Neutrophil (primary cell): ENCODE measurements around the gene C11orf86.
"Not testable (repeated sequence)": the region's sequence is repeated elsewhere in the genome, so short reads cannot be mapped to it uniquely, and the experiment has no call there.

ENCODE experiments used
- H3K27ac ChIP-seq: fragments of 200-600 bp; sonication (generic); 2 replicates; pipeline ENCODE4 v1.5.1; 2016; ENCODE audit warnings: mild to moderate bottlenecking, moderate library complexity
- H3K27me3 ChIP-seq: fragments of 200-600 bp; sonication (generic); 2 replicates; pipeline ENCODE4 v1.6.0; 2016; ENCODE audit warnings: mild to moderate bottlenecking
- H3K36me3 ChIP-seq: fragments of 200-600 bp; sonication (generic); 2 replicates; pipeline ENCODE4 v1.5.1; 2017
- H3K4me1 ChIP-seq, 2 experiments: fragments of 200-600 bp in 1 of 2; sonication (generic) in 1 of 2; 1 replicate in 1 of 2; 2 replicates in 1 of 2; pipeline versions ENCODE4 v1.5.1 to v1.6.1; 2013 to 2016; ENCODE audit warnings: low read depth in 1 of 2, low read length in 1 of 2, mild to moderate bottlenecking in 1 of 2, moderate library complexity in 1 of 2; ENCODE audit not compliant: control insufficient read depth in 1 of 2, insufficient read depth in 1 of 2
- H3K4me3 ChIP-seq, 2 experiments: fragments of 200-600 bp in 1 of 2; sonication (generic) in 1 of 2; 1 replicate in 1 of 2; 2 replicates in 1 of 2; pipeline ENCODE4 v1.5.1; 2013 to 2016; ENCODE audit warnings: low read depth in 1 of 2, low read length in 1 of 2, mild to moderate bottlenecking in 1 of 2, moderate library complexity in 1 of 2
- H3K9me3 ChIP-seq: fragments of 200-600 bp; sonication (generic); 2 replicates; pipeline ENCODE4 v1.5.1; 2016
- CTCF ChIP-seq: fragments of 200-600 bp; sonication (generic); IDR thresholded peaks from 2 replicates; pipeline ENCODE4 v1.5.1; 2016; ENCODE audit warnings: antibody characterized with exemption

C11orf86 gene

GRCh38 chr11:66986178-66986545 is 11.1 kb downstream of the C11orf86 start:
- TF ChIP-seq CTCF: no peak
- Histone ChIP-seq H3K27ac (no peak overlapping the region), H3K36me3 (no peaks in the 10 kb centered on the region), H3K4me3 (no peak overlapping the region), H3K4me1 (no peaks in the 10 kb centered on the region), H3K9me3 (no peaks in the 10 kb centered on the region), H3K27me3 (peaks cover 55% of the 10 kb centered on the region)

- TF ChIP-seq CTCF: no peak
Observed at GRCh38 chr11:66987158-66987620, 12.1 kb downstream of the C11orf86 start.

DNA sequence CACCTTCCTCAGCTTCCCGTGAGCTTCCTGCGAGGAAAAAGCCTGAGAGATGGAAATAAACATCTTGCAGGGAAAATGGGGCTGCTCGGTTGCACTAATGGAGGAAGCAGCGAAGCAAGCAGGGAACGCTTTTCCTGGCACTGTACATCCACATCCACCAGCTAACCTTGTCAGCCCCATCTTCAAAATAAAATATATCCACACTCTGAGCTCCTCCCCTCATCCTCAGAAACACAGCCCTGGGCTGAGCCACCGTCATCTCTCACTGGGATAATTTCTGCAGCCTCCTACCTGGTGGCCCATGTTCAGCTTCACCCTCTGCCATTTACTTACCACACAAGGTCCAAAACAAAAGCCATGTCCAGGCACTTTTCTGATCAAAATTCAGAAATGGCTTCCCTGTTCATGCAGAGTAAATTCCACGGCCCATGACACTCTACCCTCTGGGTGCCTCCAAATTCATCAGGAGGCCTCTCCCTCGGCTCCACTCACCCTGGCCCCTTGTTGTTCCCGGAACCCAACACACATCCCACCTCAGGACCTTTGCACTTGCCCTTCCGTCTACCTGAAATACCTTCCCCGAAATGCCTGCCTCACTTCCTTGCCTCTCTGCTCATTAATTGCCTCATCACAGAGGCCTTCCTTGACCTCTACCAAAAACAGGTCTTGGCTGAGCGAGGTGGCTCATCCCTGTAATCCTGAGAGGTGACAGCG is 13.0 kb downstream of the C11orf86 start:
- Histone ChIP-seq H3K36me3 (no peaks in the 10 kb centered on the region), H3K4me3 (no peak overlapping the region), H3K9me3 (no peaks in the 10 kb centered on the region), H3K4me1 (no peaks in the 10 kb centered on the region), H3K27me3 (peaks cover 49% of the 10 kb centered on the region), H3K27ac (no peak overlapping the region)
- no peak for TF ChIP-seq CTCF

More at GRCh38 chr11:66987158-66987620, 12.1 kb downstream of the C11orf86 start:
- H3K4me1 ChIP-seq: no peaks in the 10 kb centered on the region
- peaks cover 52% of the 10 kb centered on the region for H3K27me3 ChIP-seq
- no peak overlapping the region for H3K4me3 ChIP-seq
- H3K27ac ChIP-seq: no peak overlapping the region
- H3K9me3 ChIP-seq: no peaks in the 10 kb centered on the region
- H3K36me3 ChIP-seq: no peaks in the 10 kb centered on the region

DNA sequence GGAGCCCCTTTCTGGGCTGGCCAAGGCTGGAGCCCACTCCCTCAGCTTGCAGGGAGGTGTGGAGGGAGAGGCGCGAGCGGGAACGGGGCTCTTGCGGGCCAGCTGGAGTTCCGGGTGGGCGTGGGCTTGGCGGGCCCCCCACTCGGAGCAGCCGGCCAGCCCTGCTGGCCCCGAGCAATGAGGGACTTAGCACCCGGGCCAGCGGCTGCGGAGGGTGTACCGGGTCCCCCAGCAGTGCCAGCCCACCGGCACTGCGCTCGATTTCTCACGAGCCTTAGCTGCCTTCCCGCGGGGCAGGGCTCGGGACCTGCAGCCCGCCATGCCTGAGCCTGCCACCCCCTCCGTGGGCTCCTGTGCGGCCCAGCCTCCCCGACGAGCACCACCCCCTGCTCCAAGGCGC is 13.6 kb downstream of the C11orf86 start:
- not testable (repeated sequence) for H3K36me3 ChIP-seq, H3K27ac ChIP-seq, H3K4me3 ChIP-seq, H3K4me1 ChIP-seq, H3K9me3 ChIP-seq
- peaks cover 45% of the 10 kb centered on the region for H3K27me3 ChIP-seq

DNA sequence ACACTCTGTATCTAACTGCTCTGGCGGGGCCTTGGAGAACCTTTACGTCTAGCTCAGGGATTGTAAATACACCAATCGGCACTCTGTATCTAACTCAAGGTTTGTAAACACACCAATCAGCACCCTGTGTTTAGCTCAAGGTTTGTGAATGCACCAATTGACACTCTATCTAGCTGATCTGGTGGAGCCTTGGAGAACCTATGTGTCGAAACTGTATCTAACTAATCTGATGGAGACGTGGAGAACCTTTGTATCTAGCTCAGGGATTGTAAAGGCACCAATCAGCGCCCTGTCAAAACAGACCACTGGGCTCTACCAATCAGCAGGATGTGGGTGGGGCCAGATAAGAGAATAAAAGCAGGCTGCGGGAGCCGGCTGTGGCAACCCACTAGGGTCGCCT is 14.3 kb downstream of the C11orf86 start:
- H3K4me1 ChIP-seq: not testable (repeated sequence)
- peaks cover 39% of the 10 kb centered on the region for H3K27me3 ChIP-seq

DNA sequence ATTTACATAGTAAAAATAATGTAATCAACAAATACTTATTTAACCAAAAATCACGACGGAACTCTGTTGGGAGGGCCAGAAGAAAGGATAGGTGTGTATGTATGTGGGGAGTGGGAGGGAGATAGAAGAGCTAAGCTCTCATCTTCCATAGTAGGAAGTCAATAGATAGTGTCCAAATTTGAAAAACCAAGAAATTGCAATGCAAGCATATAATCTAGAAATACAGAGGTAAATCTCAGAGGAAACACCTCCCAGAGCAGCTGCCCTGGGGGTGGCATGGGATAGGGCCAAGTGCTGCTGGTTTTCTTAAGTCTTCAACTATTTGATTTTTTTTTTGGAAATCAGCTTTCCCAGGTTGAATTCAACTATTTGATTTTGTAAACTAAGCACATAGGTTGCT is 16.9 kb downstream of the C11orf86 start:
- Histone ChIP-seq H3K36me3 (no peaks in the 10 kb centered on the region), H3K9me3 (no peaks in the 10 kb centered on the region), H3K4me1 (no peaks in the 10 kb centered on the region), H3K4me3 (no peak overlapping the region), H3K27me3 (peaks cover 26% of the 10 kb centered on the region), H3K27ac (no peak overlapping the region)
- no peak for TF ChIP-seq CTCF

More for the DNA sequence above, 14.3 kb downstream of the C11orf86 start:
- H3K9me3 ChIP-seq, H3K27ac ChIP-seq, H3K4me3 ChIP-seq, H3K36me3 ChIP-seq: not testable (repeated sequence)
